ENCODE results near the gene RAB37. TPM values are rescaled to one million over a fixed set of nuclear protein-coding genes. Genes with fewer than 3 reads are reported as not detected.

Gene RAB37
- total RNA-seq, 2 experiments from 2014 or later: 36.7 to 51.7 TPM

GRCh38 chr17:74712301-74712700 lies 24.8 kb upstream of the RAB37 start:
- H3K27ac Mint-ChIP-seq: no peak overlapping the region
- no peak overlapping the region for H3K4me3 Mint-ChIP-seq
- peaks cover 6% of the 10 kb centered on the region for H3K4me1 Mint-ChIP-seq
- ATAC-seq (no peak), DNase-seq (no peak)
- no peaks in the 10 kb centered on the region for H3K9me3 Mint-ChIP-seq (ENCODE audit: low read depth)
- no peaks in the 10 kb centered on the region for H3K36me3 Mint-ChIP-seq
- peaks cover 35% of the 10 kb centered on the region for H3K27me3 Mint-ChIP-seq
- CTCF ChIA-PET: no interaction called here

- Mint-ChIP-seq H3K36me3 (no peaks in the 10 kb centered on the region), H3K27me3 (peaks cover 38% of the 10 kb centered on the region), H3K4me3 (no peak within 1 kb of the TSS), H3K9me3 (ENCODE audit: low read depth) (no peaks in the 10 kb centered on the region), H3K27ac (no peak within 1 kb of the TSS), H3K4me1 (peaks cover 6% of the 10 kb centered on the region)
- no peak for DNase-seq
- CTCF ChIA-PET: interaction anchor here (0.6 to 1.1 kb wide), 2 partner anchors 12 to 56 kb away, joined by 3 to 5 read pairs; no protein-coding TSS in a partner anchor
- ATAC-seq: no peak
These were observed 24.3 kb upstream of the RAB37 start, which contains the start of gene CD300LF for GRCh38 chr17:74712756-74713155. CD300LF (minus strand) TSS chr17:74712923; CDS start chr17:74712866, 57 bp downstream.

- Mint-ChIP-seq H3K27ac (no peak overlapping the region), H3K27me3 (peaks cover 38% of the 10 kb centered on the region), H3K4me1 (peaks cover 6% of the 10 kb centered on the region), H3K4me3 (no peak overlapping the region), H3K9me3 (ENCODE audit: low read depth) (no peaks in the 10 kb centered on the region), H3K36me3 (no peaks in the 10 kb centered on the region)
- no peak for DNase-seq
- no peak for ATAC-seq
- CTCF ChIA-PET: interaction anchor here (0.6 to 1.1 kb wide), 2 partner anchors 12 to 56 kb away, joined by 3 to 5 read pairs; no protein-coding TSS in a partner anchor
These were observed 23.8 kb upstream of the RAB37 start for GRCh38 chr17:74713171-74713755.

GRCh38 chr17:74715144-74715543 lies 21.9 kb upstream of the RAB37 start:
- ATAC-seq (no peak), DNase-seq (no peak)
- CTCF ChIA-PET: interaction anchor here (0.6 kb wide), 1 partner anchor 103 kb away, joined by 3 read pairs; no protein-coding TSS in a partner anchor
- Mint-ChIP-seq H3K9me3 (ENCODE audit: low read depth) (no peaks in the 10 kb centered on the region), H3K27ac (no peak overlapping the region), H3K4me3 (no peak overlapping the region), H3K27me3 (peaks cover 48% of the 10 kb centered on the region), H3K4me1 (peaks cover 6% of the 10 kb centered on the region), H3K36me3 (no peaks in the 10 kb centered on the region)

- Mint-ChIP-seq H3K4me1 (peaks cover 13% of the 10 kb centered on the region), H3K4me3 (no peak overlapping the region), H3K27ac (no peak overlapping the region), H3K27me3 (peaks cover 54% of the 10 kb centered on the region), H3K9me3 (ENCODE audit: low read depth) (no peaks in the 10 kb centered on the region), H3K36me3 (no peaks in the 10 kb centered on the region)
- no peak for DNase-seq
- CTCF ChIA-PET: interaction anchor here (1.9 kb wide), 1 partner anchor 16 kb away, joined by 7 read pairs; the partner anchor contains the start of gene RAB37
- ATAC-seq: no peak
These were observed 16.6 kb upstream of the RAB37 start for GRCh38 chr17:74720506-74720905.

GRCh38 chr17:74722782-74723181 lies 14.3 kb upstream of the RAB37 start:
- no peak for ATAC-seq
- Mint-ChIP-seq H3K4me3 (no peak overlapping the region), H3K27ac (no peak overlapping the region), H3K27me3 (peaks cover 45% of the 10 kb centered on the region), H3K4me1 (peaks cover 13% of the 10 kb centered on the region), H3K36me3 (no peaks in the 10 kb centered on the region), H3K9me3 (ENCODE audit: low read depth) (no peaks in the 10 kb centered on the region)
- DNase-seq: no peak
- CTCF ChIA-PET: interaction anchor here (5.3 kb wide), 1 partner anchor 14 kb away, joined by 32 read pairs; the partner anchor contains the start of gene RAB37

- Mint-ChIP-seq H3K36me3 (no peaks in the 10 kb centered on the region), H3K27ac (no peak overlapping the region), H3K4me3 (no peak overlapping the region), H3K27me3 (peaks cover 39% of the 10 kb centered on the region), H3K4me1 (peaks cover 13% of the 10 kb centered on the region), H3K9me3 (ENCODE audit: low read depth) (no peaks in the 10 kb centered on the region)
- ATAC-seq (no peak), DNase-seq (no peak)
- CTCF ChIA-PET: interaction anchor here (1.1 to 5.3 kb wide), 2 partner anchors 13 to 66 kb away, joined by 4 to 32 read pairs; partner anchors contain the start of gene RAB37
These were observed 13.2 kb upstream of the RAB37 start for GRCh38 chr17:74723891-74724290.

- CTCF ChIA-PET: interaction anchor here (0.5 to 5.3 kb wide), 6 partner anchors 12 to 404 kb away, joined by 3 to 32 read pairs (median 6); partner anchors contain the start of genes CD300LF and RAB37
- DNase-seq: no peak
- Mint-ChIP-seq H3K9me3 (ENCODE audit: low read depth) (no peaks in the 10 kb centered on the region), H3K4me3 (no peak overlapping the region), H3K27ac (no peak overlapping the region), H3K4me1 (peaks cover 16% of the 10 kb centered on the region), H3K27me3 (peaks cover 35% of the 10 kb centered on the region), H3K36me3 (no peaks in the 10 kb centered on the region)
- no peak for ATAC-seq
These were observed 11.9 kb upstream of the RAB37 start for GRCh38 chr17:74725111-74725510.

- Mint-ChIP-seq H3K36me3 (no peaks in the 10 kb centered on the region), H3K9me3 (ENCODE audit: low read depth) (no peaks in the 10 kb centered on the region), H3K27me3 (peaks cover 14% of the 10 kb centered on the region), H3K4me1 (peaks cover 29% of the 10 kb centered on the region), H3K27ac (no peak overlapping the region), H3K4me3 (no peak overlapping the region)
- no peak for DNase-seq
- no peak for ATAC-seq
- CTCF ChIA-PET: no interaction called here
These were observed 8.9 kb upstream of the RAB37 start for GRCh38 chr17:74728033-74728701.

- Mint-ChIP-seq H3K9me3 (ENCODE audit: low read depth) (no peaks in the 10 kb centered on the region), H3K27ac (no peak overlapping the region), H3K4me1 (peaks cover 27% of the 10 kb centered on the region), H3K36me3 (no peaks in the 10 kb centered on the region), H3K27me3 (peaks cover 14% of the 10 kb centered on the region), H3K4me3 (no peak overlapping the region)
- ATAC-seq: no peak
- DNase-seq: no peak
- CTCF ChIA-PET: no interaction called here
These were observed 8.4 kb upstream of the RAB37 start for GRCh38 chr17:74728702-74729075.

- Mint-ChIP-seq H3K9me3 (ENCODE audit: low read depth) (no peaks in the 10 kb centered on the region), H3K4me3 (no peak overlapping the region), H3K36me3 (no peaks in the 10 kb centered on the region), H3K27ac (no peak overlapping the region), H3K4me1 (peaks cover 21% of the 10 kb centered on the region), H3K27me3 (peaks cover 7% of the 10 kb centered on the region)
- ATAC-seq (no peak), DNase-seq (no peak)
- CTCF ChIA-PET: interaction anchor here (0.6 to 2.0 kb wide), 4 partner anchors 9 to 72 kb away, joined by 3 to 8 read pairs (median 4); no protein-coding TSS in a partner anchor
These were observed 7.7 kb upstream of the RAB37 start for GRCh38 chr17:74729368-74729767.

GRCh38 chr17:74729866-74730265 lies 7.2 kb upstream of the RAB37 start:
- Mint-ChIP-seq H3K36me3 (no peaks in the 10 kb centered on the region), H3K27ac (no peak overlapping the region), H3K9me3 (ENCODE audit: low read depth) (no peaks in the 10 kb centered on the region), H3K4me3 (no peak overlapping the region), H3K27me3 (peaks cover 9% of the 10 kb centered on the region), H3K4me1 (peaks cover 19% of the 10 kb centered on the region)
- DNase-seq (no peak), ATAC-seq (no peak)
- CTCF ChIA-PET: interaction anchor here (0.6 to 2.0 kb wide), 4 partner anchors 8 to 72 kb away, joined by 3 to 8 read pairs (median 4); no protein-coding TSS in a partner anchor

- Mint-ChIP-seq H3K27ac (peak overlapping the region; percentile 58), H3K4me3 (peak overlapping the region; percentile 18), H3K36me3 (no peaks in the 10 kb centered on the region), H3K9me3 (ENCODE audit: low read depth) (no peaks in the 10 kb centered on the region), H3K27me3 (peaks cover 10% of the 10 kb centered on the region), H3K4me1 (peaks cover 19% of the 10 kb centered on the region)
- DNase-seq (peak; percentile 89), ATAC-seq (peak; percentile 78)
- CTCF ChIA-PET: interaction anchor here (0.9 to 2.0 kb wide), 4 partner anchors 15 to 73 kb away, joined by 3 to 8 read pairs (median 3); no protein-coding TSS in a partner anchor
These were observed 6.3 kb upstream of the RAB37 start for GRCh38 chr17:74730491-74731346.
